Measurements from ENCODE around the gene CAMK1G.
A peak's percentile ranks its signal among the peaks of the same experiment; 100 is the strongest.

CAMK1G gene

DNA sequence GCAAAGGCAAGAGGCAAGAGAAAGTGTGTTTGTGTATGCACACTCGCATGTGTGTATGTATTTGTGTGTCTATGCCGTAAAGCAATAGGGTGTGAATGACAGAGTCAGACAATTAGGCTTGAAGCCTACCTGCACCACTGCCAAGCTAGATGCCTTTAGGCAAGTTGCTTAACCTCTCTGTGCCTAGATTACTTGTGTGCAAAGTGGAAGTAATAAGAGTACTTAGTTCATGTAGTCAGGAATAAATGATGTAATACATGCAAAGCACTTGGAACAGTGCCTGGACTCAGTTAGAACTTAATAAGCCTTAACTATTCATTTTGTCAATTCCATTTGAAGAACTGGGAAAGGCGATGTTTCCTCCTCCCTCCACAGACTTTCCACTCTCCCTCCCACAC is 37.0 kb downstream of the CAMK1G start:
- DNase-seq, result no peak

DNA sequence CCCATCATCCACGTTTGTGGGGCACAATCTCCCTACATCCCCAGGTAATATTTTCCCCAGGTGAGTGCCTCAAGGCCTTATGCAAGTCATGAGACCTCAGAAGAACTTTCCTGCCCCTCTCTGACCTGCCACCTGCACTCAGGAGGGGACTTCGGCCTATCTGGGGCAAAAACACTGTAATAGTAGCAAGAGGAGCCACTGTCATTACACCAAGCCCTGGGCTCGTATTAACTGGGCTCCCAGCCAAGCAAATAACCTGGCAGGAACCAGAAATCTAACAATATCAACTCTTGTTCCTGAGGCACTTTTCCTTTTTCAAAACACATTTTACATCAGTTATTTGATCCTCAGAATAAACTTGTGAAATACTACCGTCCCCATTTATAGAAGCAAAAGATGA is 37.8 kb downstream of the CAMK1G start:
- DNase-seq, result no peak

DNA sequence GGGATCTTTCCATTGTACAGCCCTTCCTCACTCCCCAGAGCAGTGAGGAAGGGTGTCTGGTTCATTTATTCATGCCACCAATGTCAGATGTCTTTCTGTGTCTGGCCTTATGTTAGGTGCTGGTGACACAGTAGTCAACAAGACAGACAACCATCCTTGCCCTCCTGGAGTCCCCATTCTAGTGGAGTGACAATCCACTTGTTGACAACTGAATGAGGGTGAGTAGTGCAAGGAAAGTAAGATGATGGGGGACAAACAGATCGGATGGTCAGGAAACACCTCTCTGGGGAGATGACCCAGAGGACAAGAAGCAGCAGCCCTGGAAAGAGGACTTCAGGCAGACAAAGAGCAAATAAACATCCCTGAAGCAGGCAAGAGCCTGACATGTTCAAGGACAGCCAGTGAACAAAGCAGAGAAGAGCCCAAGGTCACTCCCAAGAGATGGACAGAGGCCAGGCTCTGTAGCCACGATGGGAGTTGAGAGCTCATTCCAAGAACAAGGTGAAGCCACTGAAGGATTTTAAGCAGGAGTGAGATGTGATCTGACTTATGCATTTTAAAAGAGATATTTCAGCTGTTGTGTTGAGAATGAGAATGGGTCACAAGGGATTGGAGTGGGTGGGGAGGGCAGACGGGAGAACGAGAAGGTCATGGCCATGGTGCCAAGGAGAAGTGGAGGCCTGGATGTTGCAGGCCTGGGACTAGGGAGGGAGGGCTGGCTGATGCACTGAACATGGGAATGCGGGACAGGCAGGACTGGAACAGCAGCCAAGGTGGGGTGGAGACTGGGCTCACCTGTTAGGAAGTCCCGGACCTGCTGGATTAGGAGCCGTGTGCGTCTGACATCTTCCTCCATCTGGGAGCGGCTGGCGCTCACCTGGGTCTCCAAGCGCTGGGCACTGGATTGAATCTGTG is 38.5 kb downstream of the CAMK1G start:
- no peak for DNase-seq

DNA sequence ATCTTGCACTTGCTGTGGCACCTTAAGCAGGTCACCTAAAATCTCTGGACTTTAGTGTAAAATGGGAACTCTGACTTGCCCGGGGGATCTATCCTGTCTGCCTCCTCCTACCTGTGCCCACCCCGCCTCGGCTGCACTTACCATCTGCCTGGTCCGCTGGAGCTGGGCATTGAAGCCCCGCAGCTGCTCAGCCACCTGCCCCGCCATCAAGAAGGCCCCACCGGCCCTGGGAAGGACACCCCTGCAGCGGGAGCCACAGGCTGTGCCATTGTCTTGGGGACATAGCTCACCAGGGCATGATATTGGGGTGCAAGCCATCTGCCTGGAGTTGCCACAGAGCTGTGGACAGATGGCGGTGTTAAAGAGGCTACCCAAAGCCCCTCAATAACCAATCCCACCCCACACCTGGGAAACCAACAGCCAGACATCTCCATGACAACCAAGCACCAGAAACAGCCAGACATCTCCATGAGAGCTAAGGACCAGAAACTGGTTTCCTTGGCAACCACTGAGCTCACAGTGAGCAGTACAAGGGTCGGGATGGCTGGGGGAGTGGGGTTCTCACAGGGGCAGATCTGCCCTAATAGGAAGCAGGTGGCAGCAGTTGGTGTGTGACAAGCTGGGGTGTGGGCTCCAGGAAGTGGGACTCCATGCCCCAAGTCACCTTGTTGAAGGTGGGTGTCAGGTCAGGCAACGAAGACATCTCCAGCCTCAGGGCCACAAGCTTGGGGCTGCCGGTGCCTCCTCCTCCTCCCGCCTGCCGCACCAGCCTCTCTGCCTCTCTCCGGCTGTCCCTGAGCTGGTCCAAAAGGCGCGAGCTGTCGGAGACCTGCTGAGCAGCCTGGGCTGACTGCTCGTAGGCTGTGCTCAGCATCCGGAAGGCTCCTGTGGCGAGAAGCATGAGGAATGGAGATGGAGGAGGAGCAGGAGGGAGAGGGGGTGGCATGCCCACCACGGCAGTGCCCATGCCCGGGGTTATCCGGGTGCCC is 39.6 kb downstream of the CAMK1G start:
- DNase-seq, result no peak

DNA sequence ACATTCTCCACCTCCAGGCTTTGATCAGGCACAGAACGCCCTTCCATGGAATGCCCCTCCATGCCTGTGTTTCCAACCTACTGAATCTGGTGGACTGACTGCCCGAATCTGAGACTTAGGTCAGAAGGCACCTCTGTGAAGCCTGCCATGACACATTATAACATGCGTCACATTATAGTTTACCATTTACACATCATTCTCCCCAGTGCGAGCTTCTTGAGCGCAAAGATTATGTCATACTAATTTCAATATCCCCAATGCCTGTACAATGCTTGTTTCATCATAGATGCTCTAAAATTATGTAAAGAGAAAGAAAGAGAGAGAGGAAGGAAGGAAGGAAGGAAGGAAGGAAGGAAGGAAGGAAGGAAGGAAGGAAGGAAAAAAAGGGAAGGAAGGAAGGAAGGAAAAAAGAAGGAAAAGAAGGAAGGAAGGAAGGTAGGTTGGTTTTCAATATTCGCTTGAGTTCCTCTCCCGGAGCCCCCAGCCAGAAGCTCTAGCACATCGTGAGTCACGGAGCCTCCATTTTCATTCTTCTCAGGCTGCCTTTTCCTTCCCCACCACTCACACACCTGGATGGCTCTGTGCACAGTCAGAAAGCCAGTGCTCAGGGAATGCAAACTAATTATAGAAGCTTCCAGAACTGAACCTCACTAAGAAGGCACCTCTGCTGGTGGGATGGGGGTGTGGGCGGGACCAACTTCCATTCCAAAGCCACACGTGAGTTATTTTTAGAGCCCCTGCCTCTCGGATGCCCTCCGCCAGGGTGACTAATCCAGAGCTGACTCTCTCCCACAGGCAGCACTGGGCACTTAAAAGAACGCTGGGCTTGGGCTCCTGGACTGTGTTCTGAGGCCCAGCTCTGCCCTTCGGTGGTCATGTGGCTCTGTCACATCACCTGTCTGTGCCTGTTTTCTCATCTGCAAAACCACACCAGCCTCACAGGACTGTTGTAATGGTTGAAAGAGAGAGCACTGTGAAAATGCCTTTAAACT is 41.3 kb downstream of the CAMK1G start:
- DNase-seq, result no peak

DNA sequence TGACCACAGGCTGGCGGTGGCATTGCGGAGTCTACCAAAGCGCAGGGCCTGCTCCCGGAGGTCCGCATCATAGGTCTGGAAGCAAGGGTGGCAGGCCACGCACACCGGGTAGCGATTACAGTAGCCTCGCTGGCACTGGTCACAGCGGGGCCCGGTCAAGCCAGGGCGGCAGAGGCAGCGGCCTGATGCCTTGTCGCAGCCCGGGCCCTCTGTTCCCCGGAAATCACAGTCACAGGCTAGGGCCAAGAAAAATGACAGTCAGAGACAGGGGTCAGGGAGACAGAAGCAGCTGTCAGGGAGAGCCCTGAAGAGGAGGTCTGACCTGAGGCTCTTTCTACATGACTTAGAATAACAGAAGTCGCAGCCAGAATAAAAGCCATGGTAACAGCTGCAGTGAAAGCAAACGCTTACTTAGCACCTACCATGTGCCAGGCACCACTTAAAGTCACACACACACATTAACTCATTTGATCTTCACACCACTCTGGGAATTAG is 42.3 kb downstream of the CAMK1G start:
- DNase-seq, result no peak

DNA sequence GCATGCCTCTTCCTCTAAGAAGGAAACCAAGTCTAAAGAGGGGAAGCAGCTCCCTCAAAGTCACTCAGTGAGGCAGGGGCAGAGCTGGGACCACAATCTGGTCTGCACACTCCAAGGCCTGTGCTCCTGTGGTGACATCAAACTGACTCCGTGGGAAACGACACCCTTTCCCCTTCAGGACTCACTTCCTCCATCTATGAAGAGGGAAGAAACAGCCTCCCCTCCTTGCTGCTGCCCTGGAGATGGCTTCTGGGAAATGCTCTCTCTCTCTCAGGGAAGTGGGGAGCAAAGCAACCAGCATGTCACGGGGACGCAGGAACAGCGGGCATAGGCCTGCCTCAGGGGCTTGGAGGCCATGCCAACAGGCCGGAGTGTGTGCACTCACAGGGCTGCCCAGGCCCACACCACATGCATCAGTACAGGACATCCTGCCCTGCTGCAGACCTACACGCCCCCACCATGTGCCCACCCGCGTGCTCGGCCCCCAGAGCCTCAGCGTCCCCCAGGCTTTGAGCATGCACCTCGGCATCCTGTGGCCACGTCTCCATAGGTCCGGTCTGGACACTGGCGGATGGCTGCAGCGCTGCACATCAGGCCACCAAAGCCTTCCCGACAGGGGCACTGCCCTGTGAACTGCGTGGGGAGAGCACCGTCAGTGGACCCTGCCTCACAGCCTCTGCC is 43.0 kb downstream of the CAMK1G start:
- no peak for DNase-seq

DNA sequence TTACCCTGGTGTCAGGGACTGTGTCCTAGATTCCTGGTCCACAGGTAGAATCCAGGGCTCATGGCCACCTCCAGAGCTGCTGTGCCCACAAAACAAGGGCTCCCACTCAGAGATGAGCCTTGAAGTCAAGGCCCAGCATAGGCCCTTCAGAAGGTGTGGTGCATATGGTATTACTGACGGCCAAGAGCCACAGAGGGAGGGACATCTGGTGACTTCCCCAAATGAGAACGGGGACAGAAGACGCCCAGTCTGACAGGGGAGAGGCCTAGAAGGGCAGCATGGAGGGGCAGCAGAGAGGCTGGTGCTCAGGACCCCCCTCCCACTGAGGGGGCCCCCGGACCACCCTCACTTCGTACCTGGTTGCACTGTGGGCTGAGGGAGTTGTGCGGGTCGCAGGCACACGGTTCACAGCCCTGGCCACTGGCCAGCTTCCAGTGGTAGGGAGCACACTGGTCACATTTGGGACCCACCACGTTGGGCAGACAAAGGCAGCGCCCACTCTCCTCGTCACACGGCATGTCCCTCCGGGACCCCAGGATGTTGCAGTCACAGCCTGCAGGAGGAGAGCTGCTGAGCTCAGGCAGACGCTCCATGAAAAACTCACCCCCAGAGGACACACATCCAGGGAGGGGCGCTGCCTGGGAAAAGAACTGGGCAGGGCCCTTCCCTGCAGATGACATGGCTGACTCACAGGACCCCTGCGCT is 43.7 kb downstream of the CAMK1G start:
- DNase-seq, result no peak

DNA sequence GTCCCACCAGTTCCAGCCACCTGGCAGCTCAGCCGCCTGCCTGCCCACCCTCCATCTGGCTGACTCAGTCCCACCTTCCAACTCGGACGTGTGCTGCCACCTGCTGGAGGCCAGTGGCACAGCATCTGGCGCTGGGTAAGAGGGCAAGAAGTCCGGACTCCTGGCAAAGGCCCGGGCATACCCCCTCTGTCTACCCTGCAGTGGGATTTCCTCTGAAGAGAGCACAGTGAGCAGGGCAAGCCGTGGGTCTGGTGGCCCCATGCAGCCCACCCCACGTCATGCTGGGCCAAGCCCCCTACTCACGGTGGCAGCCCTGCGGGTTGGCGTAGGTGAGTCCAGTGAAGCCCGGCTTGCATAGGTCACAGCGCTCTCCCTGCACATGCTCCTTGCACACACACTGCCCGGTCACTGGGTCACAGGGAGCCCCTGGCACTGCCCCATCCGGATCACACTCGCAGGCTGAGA is 44.2 kb downstream of the CAMK1G start:
- DNase-seq, result peak; percentile 80

DNA sequence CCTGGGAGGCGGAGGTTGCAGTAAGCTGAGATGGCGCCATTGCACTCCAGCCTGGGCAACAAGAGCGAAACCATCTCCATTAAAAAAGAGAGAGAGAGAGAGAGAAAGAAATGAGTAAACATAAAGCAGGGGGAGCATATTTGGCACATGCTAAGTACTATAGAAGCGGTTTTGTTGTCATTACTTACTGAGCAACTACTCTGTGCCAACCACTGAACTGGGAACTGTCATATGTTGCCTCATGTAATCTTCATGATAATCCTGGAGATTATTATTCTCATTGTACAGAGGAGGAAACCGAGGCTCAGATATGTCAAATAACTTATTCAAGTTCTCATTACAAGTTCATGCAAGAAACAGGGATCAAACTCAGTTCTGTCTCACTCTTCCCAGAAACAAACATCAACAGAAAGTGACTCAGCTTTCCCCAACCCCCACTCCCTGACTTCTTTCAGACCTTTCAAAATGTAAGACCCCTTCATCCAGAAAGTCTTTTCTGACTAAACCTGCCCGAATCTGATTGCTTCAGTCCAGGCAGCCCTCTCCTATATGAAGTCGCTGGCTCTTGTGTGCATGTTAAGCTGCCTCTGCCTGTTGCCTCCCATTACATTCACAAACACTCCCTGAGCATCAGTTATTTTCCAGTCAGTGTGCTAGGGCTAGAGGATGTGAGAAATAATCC is 45.2 kb downstream of the CAMK1G start:
- no peak for DNase-seq

DNA sequence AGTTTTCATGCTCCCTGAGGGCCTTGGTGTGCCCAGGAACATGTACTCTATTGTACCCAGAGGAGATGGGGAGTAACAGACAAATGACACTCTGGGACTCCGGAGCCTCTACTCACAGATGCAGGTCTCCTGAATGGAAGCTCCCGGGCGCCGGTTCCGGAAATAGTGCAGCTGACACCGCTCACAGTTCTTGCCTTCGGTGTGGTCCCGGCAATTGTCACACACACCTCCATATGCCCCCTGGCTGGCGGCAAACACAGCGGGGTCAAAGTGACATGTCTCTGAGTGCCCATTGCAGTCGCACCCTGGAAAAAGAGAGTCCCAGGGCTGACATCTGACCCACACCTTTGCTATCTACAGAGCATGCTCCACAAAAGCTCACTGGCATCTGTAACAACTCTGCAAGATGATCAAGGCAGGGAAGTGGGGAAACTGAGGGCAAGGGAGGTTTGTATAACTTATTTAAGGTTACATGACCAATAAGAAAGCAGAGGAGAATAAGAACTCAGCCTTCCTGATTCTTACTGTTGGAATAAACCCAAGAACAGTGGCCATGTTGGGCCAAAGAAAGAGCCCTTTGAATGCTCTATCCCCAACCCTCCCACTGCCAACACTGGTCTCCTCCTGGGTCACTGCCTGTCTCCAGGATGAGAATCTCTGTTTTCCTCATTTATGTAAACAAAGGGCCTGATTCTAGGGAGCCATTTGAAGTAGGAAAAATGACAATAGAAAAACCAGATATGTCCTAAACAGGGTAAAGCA is 46.3 kb downstream of the CAMK1G start:
- DNase-seq, result no peak

DNA sequence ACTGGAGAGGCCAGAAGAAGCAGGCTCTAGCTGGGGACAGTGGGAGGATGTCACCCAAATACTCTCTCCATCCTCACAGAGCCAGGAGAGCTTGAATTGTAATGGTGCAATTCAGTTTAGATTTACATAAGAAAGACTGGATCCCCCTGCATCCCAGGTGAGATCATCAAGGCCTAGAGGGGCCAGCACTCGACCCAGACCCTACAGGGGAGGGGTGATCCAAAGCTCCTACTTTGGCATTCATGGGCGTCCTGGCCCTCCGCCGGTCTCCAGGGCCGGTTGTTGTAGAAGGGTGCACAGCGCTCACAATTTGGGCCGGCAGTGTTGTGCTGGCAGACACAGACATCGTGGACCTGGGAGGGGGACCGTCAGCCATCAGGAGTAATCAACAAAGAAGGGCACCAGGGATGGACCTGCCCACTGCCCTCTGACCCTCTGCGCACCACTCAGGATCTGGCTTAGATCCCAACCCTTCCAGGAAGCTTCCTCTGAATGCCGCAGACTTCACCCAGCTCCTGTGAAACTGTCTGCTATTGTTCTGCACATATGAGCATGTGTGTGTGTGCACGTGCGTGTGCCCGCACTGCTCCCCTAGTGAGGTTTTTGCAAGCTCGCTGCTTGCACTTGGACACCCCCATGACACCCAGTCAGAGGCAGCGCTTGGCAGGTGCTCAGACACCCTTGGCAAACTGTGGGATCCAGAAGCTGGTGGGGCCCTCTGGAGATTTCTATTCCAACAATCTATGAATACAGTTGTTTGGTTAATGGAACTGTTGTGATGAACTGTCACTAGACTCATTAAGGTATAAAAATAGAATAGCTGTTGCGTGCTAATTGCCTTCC is 47.1 kb downstream of the CAMK1G start:
- DNase-seq, result no peak

DNA sequence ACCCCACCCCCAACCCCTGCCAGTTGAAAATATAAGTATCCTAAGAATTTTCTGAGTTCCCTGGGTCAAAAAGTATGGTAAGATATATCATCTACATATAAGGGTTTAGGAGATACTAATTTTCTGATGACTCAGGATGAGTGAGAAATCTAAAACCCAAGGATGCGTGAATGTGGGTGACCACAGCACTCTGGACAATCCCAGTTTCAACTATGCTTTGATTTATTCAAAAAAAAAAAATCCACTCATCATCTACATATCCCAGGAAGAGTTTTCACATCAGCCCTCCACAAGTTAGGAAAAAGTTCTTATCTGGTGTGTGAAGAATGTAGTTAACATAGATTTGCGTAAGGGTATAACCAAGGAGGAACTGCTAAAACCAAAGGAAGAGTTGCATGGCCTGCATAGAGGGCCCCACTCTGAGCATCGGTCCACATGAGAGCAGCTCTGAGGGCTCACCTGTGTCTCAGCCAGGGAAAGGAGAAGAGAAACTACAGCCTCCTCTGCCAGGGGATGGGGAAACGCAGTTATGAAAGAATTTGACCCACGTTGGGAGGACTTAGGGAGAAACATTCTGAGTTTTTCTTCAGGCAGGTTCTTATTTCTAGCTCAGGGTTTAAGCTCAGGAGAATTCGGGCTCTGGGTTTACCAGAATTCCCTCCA is 50.0 kb downstream of the CAMK1G start:
- DNase-seq, result no peak

DNA sequence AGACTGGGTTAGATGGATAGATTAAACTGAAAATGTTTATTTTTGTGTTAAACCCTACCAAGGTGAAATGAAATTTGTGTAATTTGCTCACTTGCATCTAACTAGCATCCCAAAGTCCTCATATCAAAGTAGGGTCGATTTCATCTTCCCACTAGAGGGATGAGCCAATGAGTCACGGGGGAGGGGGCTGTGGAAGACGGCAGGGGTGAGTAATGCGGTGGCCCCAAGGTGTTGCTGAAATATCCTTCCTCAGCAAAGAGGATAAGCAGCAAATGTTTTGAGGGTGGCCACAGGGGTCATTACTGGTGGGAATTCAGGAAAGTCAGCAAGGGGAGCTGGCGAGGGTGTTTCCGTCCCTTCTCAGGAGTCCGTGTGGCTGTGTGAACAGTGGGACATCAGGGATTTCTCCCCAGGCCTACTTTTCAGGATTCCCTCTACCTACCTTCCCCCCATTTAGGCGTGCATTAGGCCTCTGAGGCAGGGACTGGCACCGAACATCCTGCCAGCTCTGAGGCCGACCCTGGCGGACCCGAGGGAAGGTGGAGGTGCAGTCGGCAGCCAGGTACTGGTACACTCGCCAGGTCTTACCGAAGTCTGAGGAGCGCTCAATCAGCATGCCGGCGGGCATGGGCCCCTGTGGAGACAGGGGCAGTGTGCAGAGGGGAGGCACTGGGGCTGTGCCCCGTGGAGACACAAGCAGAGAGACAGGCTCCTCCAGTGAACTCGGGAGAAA is 50.7 kb downstream of the CAMK1G start:
- no peak for DNase-seq

DNA sequence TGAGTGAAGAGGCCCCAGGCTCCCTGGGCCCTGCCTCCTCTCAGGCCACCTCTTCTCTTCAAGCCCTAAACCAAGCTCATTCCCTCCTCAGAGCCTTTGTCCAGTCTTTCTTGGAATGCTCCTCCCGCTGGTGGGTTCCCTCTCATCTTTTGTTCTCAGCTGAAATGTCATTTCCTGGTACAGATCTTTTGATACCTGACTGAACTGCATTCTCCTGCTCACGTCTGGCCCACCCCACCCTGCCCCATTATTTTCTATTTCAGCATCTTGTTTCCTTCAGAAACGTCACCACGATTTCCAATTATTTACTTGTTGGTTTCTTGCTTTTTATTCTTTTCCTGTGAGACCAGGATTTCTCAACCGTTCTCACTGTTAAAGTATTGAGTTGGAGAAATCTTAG is 52.3 kb downstream of the CAMK1G start:
- DNase-seq, result no peak

DNA sequence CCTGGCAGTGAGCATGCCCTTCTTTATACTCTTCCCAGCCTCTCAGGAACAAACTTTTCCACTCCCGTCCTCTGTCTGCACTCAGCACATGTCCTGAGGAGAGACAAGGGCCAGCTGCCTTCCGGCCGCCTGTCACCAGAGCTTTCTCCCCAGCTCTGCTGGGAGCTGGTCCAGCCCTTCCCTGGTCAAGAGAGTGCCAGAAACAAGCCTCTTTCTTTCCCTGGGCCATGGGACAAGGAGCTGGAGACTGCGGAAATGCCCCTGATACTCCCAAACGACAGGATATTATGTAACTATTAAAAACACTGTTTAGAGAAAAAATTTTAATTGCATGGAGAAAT is 58.3 kb downstream of the CAMK1G start:
- DNase-seq, result no peak

DNA sequence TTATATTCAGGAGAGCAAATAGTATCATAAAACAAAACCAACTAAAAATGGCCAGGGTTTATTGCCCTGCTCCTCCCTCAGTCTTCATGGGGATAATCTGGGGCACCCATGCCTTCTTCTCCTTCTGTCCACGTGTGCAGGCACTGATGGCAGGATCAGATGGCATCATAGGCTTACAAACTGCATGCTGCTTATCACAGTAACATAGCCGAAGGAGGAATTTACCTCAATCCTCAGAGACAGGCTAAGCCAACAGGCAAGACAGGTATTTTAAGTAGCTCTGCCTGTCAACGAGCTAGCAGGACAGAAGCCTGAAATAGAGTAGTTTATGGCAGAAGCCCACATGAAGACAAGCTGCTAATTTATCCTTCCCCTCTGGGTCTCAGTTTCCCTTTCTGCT is 59.3 kb downstream of the CAMK1G start:
- no peak for DNase-seq

Data from activated naive CD4-positive, alpha-beta T cell treated with anti-CD3 and anti-CD28 coated beads, Interleukin-2, amount 50 U/mL, for 16 hours (primary cell).